AG04450 (cell line): ENCODE data around the gene C8B. TPM values are rescaled to one million over a fixed set of nuclear protein-coding genes. Genes with fewer than 3 reads are reported as not detected.

Experiments
- CTCF ChIA-PET: fragments of 300-600, 350-600 bp; formaldehyde crosslinking; extraction: SDS; loops from one replicate; lab custom pipeline; 2022; ENCODE audit warnings: antibody characterized with exemption, inconsistent platforms; lab: Charles Lee
- POLR2A ChIA-PET: fragments of 350-600 bp; formaldehyde crosslinking; extraction: SDS; loops from one replicate; lab custom pipeline; 2021; ENCODE audit warnings: antibody characterized with exemption, inconsistent platforms; lab: Yijun Ruan, JAX
- DNase-seq: peaks from one replicate; pipeline ENCODE4 v3.0.0-alpha.2; 2011; ENCODE audit warnings: low read depth, low spot score
- H3K27ac ChIP-seq: one replicate; pipeline ENCODE4 v1.5.1; 2012; ENCODE audit warnings: low read depth, low read length, control low read depth
- H3K27me3 ChIP-seq: one replicate; pipeline ENCODE4 v1.6.0; 2012; ENCODE audit warnings: low read length; ENCODE audit not compliant: control insufficient read depth, insufficient read depth
- H3K4me3 ChIP-seq: 2 replicates; pipeline ENCODE4 v1.5.1; 2011; ENCODE audit warnings: mild to moderate bottlenecking, low read depth, low read length, control low read depth
- H3K9me3 ChIP-seq: 2 replicates; pipeline ENCODE4 v1.5.1; 2012; ENCODE audit warnings: low read length; ENCODE audit not compliant: control insufficient read depth, insufficient read depth
- polyA plus RNA-seq: library from polyadenylated mRNA; depleted of rRNA; stranded (reverse); fragments of >200 nt; gene quantifications from 2 replicates; pipeline ENCODE4 v1.2.3, GENCODE V29; 2011
- TF ChIP-seq, protein P1 (sequence below): IDR thresholded peaks from 2 replicates; pipeline ENCODE4 v1.5.1; 2011; ENCODE audit warnings: low read depth, low read length, control low read depth, inconsistent platforms

C8B gene
- polyA plus RNA-seq, 1 experiment, result not detected

- ChIA-PET CTCF (no interaction called here), POLR2A (no interaction called here)
- TF ChIP-seq, protein P1, sequence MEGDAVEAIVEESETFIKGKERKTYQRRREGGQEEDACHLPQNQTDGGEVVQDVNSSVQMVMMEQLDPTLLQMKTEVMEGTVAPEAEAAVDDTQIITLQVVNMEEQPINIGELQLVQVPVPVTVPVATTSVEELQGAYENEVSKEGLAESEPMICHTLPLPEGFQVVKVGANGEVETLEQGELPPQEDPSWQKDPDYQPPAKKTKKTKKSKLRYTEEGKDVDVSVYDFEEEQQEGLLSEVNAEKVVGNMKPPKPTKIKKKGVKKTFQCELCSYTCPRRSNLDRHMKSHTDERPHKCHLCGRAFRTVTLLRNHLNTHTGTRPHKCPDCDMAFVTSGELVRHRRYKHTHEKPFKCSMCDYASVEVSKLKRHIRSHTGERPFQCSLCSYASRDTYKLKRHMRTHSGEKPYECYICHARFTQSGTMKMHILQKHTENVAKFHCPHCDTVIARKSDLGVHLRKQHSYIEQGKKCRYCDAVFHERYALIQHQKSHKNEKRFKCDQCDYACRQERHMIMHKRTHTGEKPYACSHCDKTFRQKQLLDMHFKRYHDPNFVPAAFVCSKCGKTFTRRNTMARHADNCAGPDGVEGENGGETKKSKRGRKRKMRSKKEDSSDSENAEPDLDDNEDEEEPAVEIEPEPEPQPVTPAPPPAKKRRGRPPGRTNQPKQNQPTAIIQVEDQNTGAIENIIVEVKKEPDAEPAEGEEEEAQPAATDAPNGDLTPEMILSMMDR, result no peak
- H3K9me3 ChIP-seq, result no peaks in the 10 kb centered on the region
- DNase-seq, result no peak
- H3K27ac ChIP-seq, result no peak overlapping the region
- no peak overlapping the region for H3K4me3 ChIP-seq
- no peaks in the 10 kb centered on the region for H3K27me3 ChIP-seq
Measured at GRCh38 chr1:56929492-56929891, 36.3 kb downstream of the C8B start.

DNA sequence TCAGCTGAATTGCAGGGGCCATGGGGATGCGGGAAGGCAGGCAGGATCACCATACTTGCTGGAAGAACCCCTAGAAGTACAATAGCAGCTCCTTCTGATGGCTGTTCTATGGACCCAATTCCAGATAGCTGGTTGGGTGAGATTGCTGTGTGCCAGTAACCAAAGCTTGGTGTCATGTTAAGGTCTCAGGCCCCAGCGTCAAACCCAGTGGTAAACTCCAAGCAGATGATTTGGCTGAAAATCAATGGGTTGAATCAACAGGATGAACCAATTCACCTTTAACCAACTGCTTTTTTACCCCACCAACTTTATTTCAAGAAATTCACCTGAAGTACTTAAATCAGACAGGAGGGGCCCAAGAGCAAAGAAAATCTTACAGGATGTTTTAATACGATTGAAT, 37.8 kb downstream of the C8B start:
- no peak for DNase-seq
- ChIA-PET CTCF (interaction anchor here (0.9 kb wide), 1 partner anchor 29 kb away, joined by 3 read pairs; no protein-coding TSS in a partner anchor), POLR2A (no interaction called here)
- H3K27me3 ChIP-seq, result no peaks in the 10 kb centered on the region
- no peak overlapping the region for H3K4me3 ChIP-seq
- no peak overlapping the region for H3K27ac ChIP-seq
- H3K9me3 ChIP-seq, result no peaks in the 10 kb centered on the region
- TF ChIP-seq, protein P1, result no peak

DNA sequence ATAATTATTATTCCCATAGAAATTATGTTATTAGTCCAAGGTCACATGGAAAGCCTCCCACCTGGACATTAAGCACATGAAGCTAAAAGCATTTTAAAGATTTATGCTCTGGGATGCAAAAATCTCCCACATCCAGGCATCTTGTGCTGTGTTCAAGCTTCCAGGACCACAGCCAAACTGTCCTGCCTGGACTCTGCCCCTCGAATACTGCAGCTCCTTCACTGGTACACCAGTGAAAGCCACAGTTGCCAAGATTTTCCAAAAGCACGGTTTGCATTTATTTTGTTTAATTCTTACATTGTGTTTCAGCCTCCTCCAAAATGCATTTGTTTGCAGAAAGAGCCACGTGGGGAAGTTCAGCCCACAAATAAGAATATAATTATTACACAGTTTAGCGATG, 38.6 kb downstream of the C8B start:
- ChIA-PET POLR2A (no interaction called here), CTCF (no interaction called here)
- H3K9me3 ChIP-seq, result no peaks in the 10 kb centered on the region
- no peak overlapping the region for H3K4me3 ChIP-seq
- no peak for DNase-seq
- TF ChIP-seq, protein P1, result no peak
- no peaks in the 10 kb centered on the region for H3K27me3 ChIP-seq
- no peak overlapping the region for H3K27ac ChIP-seq

- no peaks in the 10 kb centered on the region for H3K27me3 ChIP-seq
- TF ChIP-seq, protein P1, result no peak
- CTCF ChIA-PET, result no interaction called here
- no peak overlapping the region for H3K27ac ChIP-seq
- POLR2A ChIA-PET, result no interaction called here
- H3K9me3 ChIP-seq, result no peaks in the 10 kb centered on the region
- H3K4me3 ChIP-seq, result no peak overlapping the region
- no peak for DNase-seq
Measured at GRCh38 chr1:56925193-56925592, 40.6 kb downstream of the C8B start.

DNA sequence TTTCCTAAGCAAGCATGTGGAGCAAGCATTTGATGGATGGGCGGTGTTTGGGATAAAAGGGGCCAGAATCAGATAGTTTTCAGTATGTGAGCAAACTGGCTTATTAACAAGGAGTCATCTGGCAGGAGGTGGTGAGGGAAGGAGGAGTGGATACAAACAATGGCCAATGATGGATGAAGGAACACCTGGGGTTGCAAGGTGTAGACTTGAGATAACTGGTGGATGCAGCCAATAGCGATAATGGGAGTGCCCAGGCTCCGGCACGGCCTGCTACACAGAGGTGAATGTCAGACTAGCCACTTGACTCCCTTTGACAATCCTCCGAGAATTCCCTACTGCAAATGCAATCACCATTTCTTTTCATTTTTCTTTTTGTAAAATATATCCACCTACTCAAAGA, 41.7 kb downstream of the C8B start:
- DNase-seq, result no peak
- no peaks in the 10 kb centered on the region for H3K9me3 ChIP-seq
- no peak overlapping the region for H3K4me3 ChIP-seq
- ChIA-PET POLR2A (no interaction called here), CTCF (no interaction called here)
- no peaks in the 10 kb centered on the region for H3K27me3 ChIP-seq
- TF ChIP-seq, protein P1, result no peak
- H3K27ac ChIP-seq, result no peak overlapping the region
